Measurements from ENCODE around the gene PTPN1.
A peak's percentile ranks its signal among the peaks of the same experiment; 100 is the strongest.
"Not testable (repeated sequence)": the region's sequence is repeated elsewhere in the genome, so short reads cannot be mapped to it uniquely, and the experiment has no call there.

PTPN1 gene

GRCh38 chr20:50509923-50510705, at the start of gene PTPN1:
PTPN1 (plus strand) TSS chr20:50510383; CDS start chr20:50510528, 145 bp downstream.
- DNase-seq = peak; percentile 84

- peak; percentile 33 for DNase-seq
These were observed 49.4 kb upstream of the PTPN1 start for GRCh38 chr20:50460608-50461267.

GRCh38 chr20:50462093-50462690, 48.0 kb upstream of the PTPN1 start:
- no peak for DNase-seq

- DNase-seq = peak; percentile 13
These were observed 46.0 kb upstream of the PTPN1 start for GRCh38 chr20:50464026-50464724.

- DNase-seq = no peak
These were observed 45.2 kb upstream of the PTPN1 start for GRCh38 chr20:50464725-50465650.

GRCh38 chr20:50467174-50467573, 43.0 kb upstream of the PTPN1 start:
- no peak for DNase-seq

- peak; percentile 39 for DNase-seq
These were observed 42.3 kb upstream of the PTPN1 start for GRCh38 chr20:50467718-50468356.

GRCh38 chr20:50468378-50468798, 41.8 kb upstream of the PTPN1 start:
- DNase-seq = no peak

- no peak for DNase-seq
These were observed 40.9 kb upstream of the PTPN1 start for GRCh38 chr20:50469176-50469723.

GRCh38 chr20:50469796-50470195, 40.4 kb upstream of the PTPN1 start:
- no peak for DNase-seq

GRCh38 chr20:50470264-50470858, 39.8 kb upstream of the PTPN1 start:
- no peak for DNase-seq

GRCh38 chr20:50471231-50471630, 39.0 kb upstream of the PTPN1 start:
- DNase-seq = no peak

GRCh38 chr20:50472693-50473664, 37.2 kb upstream of the PTPN1 start:
- DNase-seq = no peak

- DNase-seq = not testable (repeated sequence)
These were observed 35.8 kb upstream of the PTPN1 start for GRCh38 chr20:50474356-50474755.

GRCh38 chr20:50475681-50476292, 34.4 kb upstream of the PTPN1 start:
- DNase-seq = no peak

GRCh38 chr20:50477239-50477872, 32.8 kb upstream of the PTPN1 start:
- no peak for DNase-seq

- DNase-seq = no peak
These were observed 31.8 kb upstream of the PTPN1 start for GRCh38 chr20:50478162-50478990.

GRCh38 chr20:50481741-50482140, 28.4 kb upstream of the PTPN1 start:
- DNase-seq = no peak

Measured in NCI-H2029 treated with DMSO at 0.1 percent for 48 hours (cell line).